Ascending aorta (tissue), 2 donors: ENCODE results near the gene PLCD1. TPM values are rescaled to one million over a fixed set of nuclear protein-coding genes. Genes with fewer than 3 reads are reported as not detected.

ENCODE experiments used
- DNase-seq, 2 donors: peaks; one replicate each; pipeline ENCODE4 v3.0.0-alpha.2; 2019; ENCODE audit warnings: low spot score in 2 of 2
- H3K27ac ChIP-seq, 2 donors: fragments of 200-600 bp; sonication (generic); one replicate each; pipeline ENCODE4 v1.5.1; 2016 to 2017; ENCODE audit warnings: mild to moderate bottlenecking in 1 of 2
- H3K27me3 ChIP-seq: fragments of 200-600 bp; sonication (generic); one replicate; pipeline ENCODE4 v1.5.1; 2017
- H3K36me3 ChIP-seq, 2 donors: fragments of 200-600 bp; sonication (generic); one replicate each; pipeline ENCODE4 v1.5.1; 2016
- H3K4me1 ChIP-seq, 2 donors: fragments of 200-600 bp; sonication (generic); one replicate each; pipeline ENCODE4 v1.5.1; 2016 to 2017; ENCODE audit warnings: mild to moderate bottlenecking in 1 of 2
- H3K4me3 ChIP-seq, 2 donors: fragments of 200-600 bp; sonication (generic); one replicate each; pipeline ENCODE4 v1.5.1; 2016 to 2017; ENCODE audit warnings: mild to moderate bottlenecking in 1 of 2
- H3K9me3 ChIP-seq, 2 donors: fragments of 200-600 bp; sonication (generic); one replicate each; pipeline ENCODE4 v1.5.1; 2016
- intact Hi-C: fragments of 100-400 bp; cut with DNase I; formaldehyde crosslinking; loops from one replicate; pipeline ENCODE4 v1.15.1; 2023
- total RNA-seq: library from RNA; depleted of rRNA; stranded (reverse); fragments of >200 nt; gene quantifications from one replicate; pipeline ENCODE4 v1.1.0, GENCODE V29; 2016
- TF ChIP-seq, protein P1 (sequence below), 3 experiments: fragments of 200-600 bp in 2 of 3; fragments of 450-650 bp in 1 of 3; sonication (generic) in 2 of 3; IDR thresholded peaks; one replicate each; pipeline ENCODE4 v1.5.1; 2016 to 2019; ENCODE audit warnings: antibody characterized with exemption in 3 of 3, mild to moderate bottlenecking in 1 of 3, moderate library complexity in 1 of 3

Gene PLCD1
- total RNA-seq, 1 donor from 2014 or later: 167 TPM

GRCh38 chr3:38040401-38040800, 11.0 kb upstream of the PLCD1 start:
- intact Hi-C loops: loop anchor here (2.0 kb wide), 1 partner anchor 36 kb away; no protein-coding TSS in a partner anchor
- Histone ChIP-seq H3K4me1 (peaks cover 0 to 9% of the 10 kb centered on the region in 2 donors), H3K36me3 (no peaks in the 10 kb centered on the region), H3K4me3 (peak overlapping the region in 1 of 2 donors; percentile 73), H3K27me3 (no peaks in the 10 kb centered on the region), H3K9me3 (no peaks in the 10 kb centered on the region), H3K27ac (no peak overlapping the region)
- no peak for DNase-seq
- TF ChIP-seq, protein P1, sequence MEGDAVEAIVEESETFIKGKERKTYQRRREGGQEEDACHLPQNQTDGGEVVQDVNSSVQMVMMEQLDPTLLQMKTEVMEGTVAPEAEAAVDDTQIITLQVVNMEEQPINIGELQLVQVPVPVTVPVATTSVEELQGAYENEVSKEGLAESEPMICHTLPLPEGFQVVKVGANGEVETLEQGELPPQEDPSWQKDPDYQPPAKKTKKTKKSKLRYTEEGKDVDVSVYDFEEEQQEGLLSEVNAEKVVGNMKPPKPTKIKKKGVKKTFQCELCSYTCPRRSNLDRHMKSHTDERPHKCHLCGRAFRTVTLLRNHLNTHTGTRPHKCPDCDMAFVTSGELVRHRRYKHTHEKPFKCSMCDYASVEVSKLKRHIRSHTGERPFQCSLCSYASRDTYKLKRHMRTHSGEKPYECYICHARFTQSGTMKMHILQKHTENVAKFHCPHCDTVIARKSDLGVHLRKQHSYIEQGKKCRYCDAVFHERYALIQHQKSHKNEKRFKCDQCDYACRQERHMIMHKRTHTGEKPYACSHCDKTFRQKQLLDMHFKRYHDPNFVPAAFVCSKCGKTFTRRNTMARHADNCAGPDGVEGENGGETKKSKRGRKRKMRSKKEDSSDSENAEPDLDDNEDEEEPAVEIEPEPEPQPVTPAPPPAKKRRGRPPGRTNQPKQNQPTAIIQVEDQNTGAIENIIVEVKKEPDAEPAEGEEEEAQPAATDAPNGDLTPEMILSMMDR (IDR thresholded peaks at IDR 0.05): no peak

- Histone ChIP-seq H3K4me1 (peaks cover 0 to 9% of the 10 kb centered on the region in 2 donors), H3K4me3 (peak overlapping the region; percentile 68 to 73), H3K27me3 (no peaks in the 10 kb centered on the region), H3K9me3 (no peaks in the 10 kb centered on the region), H3K27ac (no peak overlapping the region), H3K36me3 (no peaks in the 10 kb centered on the region)
- DNase-seq: peak; percentile 59 to 84
- intact Hi-C loops: loop anchor here (2.0 kb wide), 1 partner anchor 35 kb away; no protein-coding TSS in a partner anchor
- TF ChIP-seq, protein P1 (IDR thresholded peaks at IDR 0.05): peak; percentile 10 to 59 (median 25)
Observed at GRCh38 chr3:38039899-38040261, 10.4 kb upstream of the PLCD1 start.

GRCh38 chr3:38039101-38039898, 9.9 kb upstream of the PLCD1 start, which contains the start of gene DLEC1:
TSS of gene DLEC1 (plus strand) at chr3:38039208. CDS start at chr3:38039226, 18 bp downstream.
- no peak within 1 kb of the TSS for H3K27ac ChIP-seq
- peak in 1 of 2 donors; percentile 85 for DNase-seq
- no peaks in the 10 kb centered on the region for H3K36me3 ChIP-seq
- H3K27me3 ChIP-seq: no peaks in the 10 kb centered on the region
- peaks cover 0 to 9% of the 10 kb centered on the region in 2 donors for H3K4me1 ChIP-seq
- TF ChIP-seq, protein P1 (IDR thresholded peaks at IDR 0.05): no peak
- intact Hi-C loops: no loop called here
- no peaks in the 10 kb centered on the region for H3K9me3 ChIP-seq
- H3K4me3 ChIP-seq: peak within 1 kb of the TSS; percentile 68 to 73

GRCh38 chr3:38038447-38038911, 9.0 kb upstream of the PLCD1 start:
- TF ChIP-seq, protein P1 (IDR thresholded peaks at IDR 0.05): no peak

DNA sequence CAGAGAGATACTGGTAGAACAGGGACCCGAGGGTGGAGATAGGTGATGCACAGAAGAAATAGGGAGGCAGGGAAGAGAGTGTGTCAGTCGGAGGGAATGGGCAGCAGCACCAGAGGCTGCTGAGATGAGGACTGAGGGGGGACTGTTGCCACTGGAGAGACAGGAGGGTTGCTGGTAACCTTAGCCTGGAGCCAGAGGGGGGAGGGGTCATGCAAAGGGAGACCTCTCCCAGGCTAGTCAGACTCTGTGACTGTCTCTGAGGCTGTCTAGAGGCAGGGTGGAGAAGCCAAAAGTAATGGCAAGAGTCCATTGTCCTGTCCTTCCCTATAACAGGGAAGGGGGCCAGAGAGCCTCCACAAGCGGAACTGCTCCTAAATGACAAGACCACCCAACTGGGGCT, 7.5 kb upstream of the PLCD1 start:
- DNase-seq: no peak
- TF ChIP-seq, protein P1 (IDR thresholded peaks at IDR 0.05): no peak
- peaks cover 0 to 9% of the 10 kb centered on the region in 2 donors for H3K4me1 ChIP-seq

More at GRCh38 chr3:38038447-38038911, 9.0 kb upstream of the PLCD1 start:
- DNase-seq: no peak
- Histone ChIP-seq H3K9me3 (no peaks in the 10 kb centered on the region), H3K36me3 (no peaks in the 10 kb centered on the region), H3K27ac (no peak overlapping the region), H3K4me1 (peaks cover 0 to 9% of the 10 kb centered on the region in 2 donors), H3K27me3 (no peaks in the 10 kb centered on the region), H3K4me3 (no peak overlapping the region)
- intact Hi-C loops: no loop called here

More for the DNA sequence above, 7.5 kb upstream of the PLCD1 start:
- intact Hi-C loops: no loop called here
- Histone ChIP-seq H3K27me3 (no peaks in the 10 kb centered on the region), H3K36me3 (no peaks in the 10 kb centered on the region), H3K9me3 (no peaks in the 10 kb centered on the region), H3K27ac (no peak overlapping the region), H3K4me3 (no peak overlapping the region)
